Stomach (tissue), 9 donors: ENCODE measurements around the gene JCAD. TPM values are rescaled to one million over a fixed set of nuclear protein-coding genes. Genes with fewer than 3 reads are reported as not detected.

Source experiments
- DNase-seq, 2 donors: peaks; one replicate each; pipeline versions ENCODE4 v3.0.0 to v3.0.0-alpha.2; 2013 to 2019
- H3K27ac ChIP-seq, 5 donors: fragments of 200-600 bp in 4 of 5; sonication (generic) in 4 of 5; one replicate each; pipeline ENCODE4 v1.5.1; 2013 to 2019; ENCODE audit warnings: mild to moderate bottlenecking in 1 of 5, moderate library complexity in 1 of 5
- H3K27me3 ChIP-seq, 3 donors: fragments of 200-600 bp; sonication (generic); one replicate each; pipeline ENCODE4 v1.5.1; 2017 to 2019; ENCODE audit warnings: mixed run types in 1 of 3
- H3K36me3 ChIP-seq, 4 donors: fragments of 200-600 bp; sonication (generic); 1 replicate in 3 of 4; 2 replicates in 1 of 4; pipeline ENCODE4 v1.5.1; 2016 to 2019
- H3K4me1 ChIP-seq, 4 donors: fragments of 200-600 bp; sonication (generic); one replicate each; pipeline ENCODE4 v1.5.1; 2016 to 2019
- H3K4me3 ChIP-seq, 4 donors: fragments of 200-600 bp; sonication (generic) in 3 of 4; one replicate each; pipeline ENCODE4 v1.5.1; 2016 to 2019; ENCODE audit warnings: mild to moderate bottlenecking in 1 of 4
- H3K9me3 ChIP-seq, 4 donors: fragments of 200-600 bp; sonication (generic); one replicate each; pipeline ENCODE4 v1.5.1; 2016 to 2019
- EP300 ChIP-seq: sonication (generic); formaldehyde crosslinking; IDR thresholded peaks from one replicate; pipeline ENCODE4 v1.6.1; 2017; ENCODE audit warnings: antibody characterized with exemption
- POLR2A ChIP-seq, 4 donors: fragments of 450-650 bp; IDR thresholded peaks; one replicate each; pipeline ENCODE4 v1.6.1; 2016; ENCODE audit warnings: antibody characterized with exemption in 4 of 4, control low read depth in 2 of 4, mild to moderate bottlenecking in 1 of 4, moderate library complexity in 1 of 4
- POLR2AphosphoS5 ChIP-seq, 3 donors: sonication (generic); formaldehyde crosslinking; IDR thresholded peaks; one replicate each; pipeline ENCODE4 v1.6.1; 2016; ENCODE audit warnings: antibody characterized with exemption in 3 of 3
- WGBS, 5 donors: extraction: QIAGEN DNeasy Blood & Tissue Kit in 3 of 5; methylation state at CpG; one replicate each; pipeline versions ENCODE4 v1.1.5 to v1.1.7; 2013 to 2018; 5-methylcytosine and 5-hydroxymethylcytosine counted together
- intact Hi-C: fragments of 100-400 bp; cut with DNase I; formaldehyde crosslinking; loops from one replicate; pipeline ENCODE4 v1.15.1; 2023; ENCODE audit warnings: low total_unique reads
- polyA plus RNA-seq, 3 donors: library from polyadenylated mRNA; stranded (reverse); fragments of 200-250 nt; gene quantifications; one replicate each; pipeline ENCODE4 v1.2.3, GENCODE V29; 2013
- total RNA-seq, 5 donors: library from RNA; depleted of rRNA; stranded (reverse); fragments of >200 nt; gene quantifications; one replicate each; pipeline versions ENCODE4 v1.1.0 to v1.2.3, GENCODE V29; 2014 to 2016
- TF ChIP-seq, protein P1 (sequence below), 7 experiments: fragments of 450-650 bp in 4 of 7; fragments of 200-600 bp in 3 of 7; sonication (generic) in 3 of 7; IDR thresholded peaks; one replicate each; pipeline ENCODE4 v1.5.1; 2016 to 2019; ENCODE audit warnings: antibody characterized with exemption in 7 of 7, control low read depth in 2 of 7, mild to moderate bottlenecking in 1 of 7
- donor health status: healthy with polysubstance abuse.
- donor health status: Bipolar disorder and iron deficiency.
- donor health status: healthy.

Gene JCAD
- total and polyA plus RNA-seq, 8 donors, result 1.6 to 30.3 (median 10.4) TPM

DNA sequence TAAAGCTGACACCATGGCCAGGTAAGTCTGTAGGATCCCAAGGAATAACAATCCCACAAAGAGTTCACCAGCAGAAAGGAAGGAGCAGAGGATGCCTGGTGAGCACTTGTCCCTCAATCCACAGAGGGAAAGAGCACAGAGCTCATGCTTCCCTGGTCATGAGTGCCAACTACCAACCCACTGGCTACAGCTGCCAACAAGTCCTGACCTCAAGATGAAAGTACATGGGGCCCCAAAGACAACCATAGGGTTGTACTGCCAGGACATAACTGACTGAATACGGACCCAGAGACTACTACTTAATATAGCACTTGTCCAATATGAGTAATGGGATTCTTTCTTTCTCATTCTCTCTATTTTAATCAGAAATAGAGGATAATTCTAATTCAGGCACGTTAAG lies 83.3 kb downstream of the JCAD start:
- Histone ChIP-seq H3K4me1 (peaks cover 0 to 6% (median 2%) of the 10 kb centered on the region in 4 donors), H3K9me3 (peaks cover 0 to 7% (median 0%) of the 10 kb centered on the region in 4 donors), H3K27ac (no peak overlapping the region), H3K4me3 (no peak overlapping the region), H3K27me3 (no peaks in the 10 kb centered on the region), H3K36me3 (no peaks in the 10 kb centered on the region)
- TF ChIP-seq, protein P1, sequence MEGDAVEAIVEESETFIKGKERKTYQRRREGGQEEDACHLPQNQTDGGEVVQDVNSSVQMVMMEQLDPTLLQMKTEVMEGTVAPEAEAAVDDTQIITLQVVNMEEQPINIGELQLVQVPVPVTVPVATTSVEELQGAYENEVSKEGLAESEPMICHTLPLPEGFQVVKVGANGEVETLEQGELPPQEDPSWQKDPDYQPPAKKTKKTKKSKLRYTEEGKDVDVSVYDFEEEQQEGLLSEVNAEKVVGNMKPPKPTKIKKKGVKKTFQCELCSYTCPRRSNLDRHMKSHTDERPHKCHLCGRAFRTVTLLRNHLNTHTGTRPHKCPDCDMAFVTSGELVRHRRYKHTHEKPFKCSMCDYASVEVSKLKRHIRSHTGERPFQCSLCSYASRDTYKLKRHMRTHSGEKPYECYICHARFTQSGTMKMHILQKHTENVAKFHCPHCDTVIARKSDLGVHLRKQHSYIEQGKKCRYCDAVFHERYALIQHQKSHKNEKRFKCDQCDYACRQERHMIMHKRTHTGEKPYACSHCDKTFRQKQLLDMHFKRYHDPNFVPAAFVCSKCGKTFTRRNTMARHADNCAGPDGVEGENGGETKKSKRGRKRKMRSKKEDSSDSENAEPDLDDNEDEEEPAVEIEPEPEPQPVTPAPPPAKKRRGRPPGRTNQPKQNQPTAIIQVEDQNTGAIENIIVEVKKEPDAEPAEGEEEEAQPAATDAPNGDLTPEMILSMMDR (IDR thresholded peaks at IDR 0.05), result no peak
- no peak for TF ChIP-seq POLR2A (IDR thresholded peaks at IDR 0.05)
- no peak for TF ChIP-seq EP300
- TF ChIP-seq POLR2AphosphoS5 (IDR thresholded peaks at IDR 0.05), result no peak
- intact Hi-C loops, result no loop called here
- WGBS, 5 donors, result 60 to 76% (median 74%) methylated on average over 2 of the region's 2 CpGs
- no peak for DNase-seq

DNA sequence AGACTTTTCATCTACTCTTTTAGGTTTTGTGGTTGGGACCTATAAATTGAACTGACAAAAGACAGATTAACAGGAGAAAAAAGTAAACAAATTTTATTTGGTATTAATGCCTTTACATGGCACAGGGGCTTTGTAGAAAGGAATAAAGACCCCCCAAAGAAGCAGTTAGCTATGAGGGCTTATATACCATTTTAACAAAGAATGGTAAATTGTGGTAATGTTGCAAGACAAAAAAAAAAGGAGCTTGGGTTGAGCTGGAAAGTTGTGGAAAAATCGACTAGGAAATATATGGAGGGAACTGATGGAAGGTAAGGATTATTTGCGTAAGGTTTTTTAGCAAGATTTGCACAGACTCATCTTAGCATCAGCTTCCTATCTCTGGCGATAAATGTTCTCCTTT lies 84.6 kb downstream of the JCAD start:
- no peak for DNase-seq
- intact Hi-C loops, result no loop called here
- no peak overlapping the region for H3K4me3 ChIP-seq
- no peaks in the 10 kb centered on the region for H3K36me3 ChIP-seq
- peaks cover 0 to 7% (median 0%) of the 10 kb centered on the region in 4 donors for H3K9me3 ChIP-seq
- H3K27ac ChIP-seq, result no peak overlapping the region
- peaks cover 0 to 6% (median 3%) of the 10 kb centered on the region in 4 donors for H3K4me1 ChIP-seq
- no peaks in the 10 kb centered on the region for H3K27me3 ChIP-seq
- TF ChIP-seq POLR2A (IDR thresholded peaks at IDR 0.05), result no peak
- TF ChIP-seq, protein P1 (IDR thresholded peaks at IDR 0.05), result no peak
- no peak for TF ChIP-seq POLR2AphosphoS5 (IDR thresholded peaks at IDR 0.05)
- TF ChIP-seq EP300, result no peak
- WGBS, 5 donors, result 47 to 85% (median 73%) methylated on average over 3 of the region's 3 CpGs

DNA sequence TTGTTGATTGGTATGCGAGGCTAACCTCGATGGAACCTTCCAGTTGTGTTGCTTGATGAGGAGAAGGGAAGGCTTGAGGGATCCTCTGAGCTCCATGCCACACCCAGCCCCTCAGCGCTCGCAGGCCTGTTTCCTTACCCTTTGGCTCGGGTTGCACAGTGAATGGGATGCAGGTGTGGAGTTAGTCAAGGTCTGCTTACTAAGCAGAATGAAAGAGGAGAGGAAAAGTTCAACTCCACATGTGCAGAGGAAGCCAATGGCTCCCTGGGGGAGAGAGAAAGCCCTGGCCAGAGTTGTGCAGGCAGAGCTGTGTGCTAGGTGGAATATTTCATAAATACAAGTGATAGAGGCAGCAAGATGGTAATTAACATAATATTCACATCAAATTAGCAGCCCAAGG lies 85.5 kb downstream of the JCAD start:
- Histone ChIP-seq H3K4me3 (no peak overlapping the region), H3K9me3 (peaks cover 0 to 7% (median 0%) of the 10 kb centered on the region in 4 donors), H3K4me1 (peaks cover 0 to 11% (median 5%) of the 10 kb centered on the region in 4 donors), H3K36me3 (no peaks in the 10 kb centered on the region), H3K27ac (no peak overlapping the region), H3K27me3 (no peaks in the 10 kb centered on the region)
- 69 to 86% (median 81%) methylated on average over 5 of the region's 5 CpGs for WGBS, 5 donors
- intact Hi-C loops, result no loop called here
- TF ChIP-seq, protein P1 (IDR thresholded peaks at IDR 0.05), result no peak
- TF ChIP-seq POLR2A (IDR thresholded peaks at IDR 0.05) (no peak), POLR2AphosphoS5 (IDR thresholded peaks at IDR 0.05) (no peak), EP300 (no peak)
- no peak for DNase-seq

DNA sequence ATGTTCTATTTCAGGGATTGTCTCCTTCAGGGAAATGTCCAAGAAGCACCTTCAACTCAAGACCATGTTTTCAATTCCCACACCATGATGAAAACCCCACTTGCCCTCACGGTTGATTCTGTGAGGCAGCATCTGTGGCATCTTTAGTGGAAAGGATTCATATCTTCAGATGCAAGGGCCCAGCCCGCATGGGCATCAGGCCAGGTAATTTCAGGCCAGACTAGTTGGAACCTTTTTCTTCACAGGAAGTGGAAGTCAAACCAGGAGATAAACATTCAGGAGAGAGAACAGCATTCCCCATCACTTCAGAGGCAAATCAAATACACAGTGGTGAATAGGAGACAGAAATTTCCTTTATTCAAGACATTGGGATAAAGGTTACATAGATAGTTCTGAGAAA lies 88.8 kb downstream of the JCAD start:
- 70 to 83% (median 81%) methylated on average over 2 of the region's 2 CpGs for WGBS, 5 donors
- no peak overlapping the region for H3K4me3 ChIP-seq
- H3K4me1 ChIP-seq, result peaks cover 0 to 17% (median 5%) of the 10 kb centered on the region in 4 donors
- no peaks in the 10 kb centered on the region for H3K36me3 ChIP-seq
- no peaks in the 10 kb centered on the region for H3K27me3 ChIP-seq
- DNase-seq, result no peak
- TF ChIP-seq EP300 (no peak), POLR2AphosphoS5 (IDR thresholded peaks at IDR 0.05) (no peak), POLR2A (IDR thresholded peaks at IDR 0.05) (no peak)
- TF ChIP-seq, protein P1 (IDR thresholded peaks at IDR 0.05), result no peak
- no peak overlapping the region for H3K27ac ChIP-seq
- H3K9me3 ChIP-seq, result peaks cover 0 to 7% (median 0%) of the 10 kb centered on the region in 4 donors
- intact Hi-C loops, result no loop called here
